Cardiac fibroblast (primary cell): Measurements from ENCODE around the gene UQCR11.

Experiments used
- DNase-seq, 2 donors: peaks; one replicate each; pipeline versions ENCODE4 v3.0.0 to v3.0.0-alpha.2; 2010; ENCODE audit warnings: low read depth in 2 of 2
- H3K4me3 ChIP-seq, 2 donors: replicated peaks in 1 of 2; 1 replicate in 1 of 2; 2 replicates in 1 of 2; pipeline ENCODE4 v1.5.1; 2011; ENCODE audit warnings: low read depth in 2 of 2, low read length in 2 of 2, mild to moderate bottlenecking in 2 of 2, moderate library complexity in 1 of 2
- CTCF ChIP-seq: IDR thresholded peaks from one replicate; pipeline ENCODE4 v1.5.1; 2011; ENCODE audit warnings: low read depth, mild to moderate bottlenecking, low read length, inconsistent platforms

The UQCR11 gene

GRCh38 chr19:1575323-1576241 is 29.7 kb downstream of the UQCR11 start:
- H3K4me3 ChIP-seq = no peak overlapping the region
- no peak for TF ChIP-seq CTCF
- DNase-seq = no peak

- H3K4me3 ChIP-seq = no peak overlapping the region
- TF ChIP-seq CTCF = no peak
- no peak for DNase-seq
Measured at GRCh38 chr19:1574354-1575136, 30.7 kb downstream of the UQCR11 start.

GRCh38 chr19:1572795-1573194 is 32.5 kb downstream of the UQCR11 start:
- no peak for DNase-seq
- TF ChIP-seq CTCF = no peak
- H3K4me3 ChIP-seq = no peak overlapping the region

- DNase-seq = no peak
- no peak overlapping the region for H3K4me3 ChIP-seq
- TF ChIP-seq CTCF = no peak
Measured at GRCh38 chr19:1571358-1571757, 33.9 kb downstream of the UQCR11 start.

- no peak for TF ChIP-seq CTCF
- H3K4me3 ChIP-seq = no peak overlapping the region
- DNase-seq = no peak
Measured at GRCh38 chr19:1570836-1571235, 34.4 kb downstream of the UQCR11 start.

GRCh38 chr19:1569997-1570396 is 35.3 kb downstream of the UQCR11 start:
- H3K4me3 ChIP-seq = no peak overlapping the region
- no peak for DNase-seq
- no peak for TF ChIP-seq CTCF
